ENCODE results near the gene SNTG2.

The SNTG2 gene

DNA sequence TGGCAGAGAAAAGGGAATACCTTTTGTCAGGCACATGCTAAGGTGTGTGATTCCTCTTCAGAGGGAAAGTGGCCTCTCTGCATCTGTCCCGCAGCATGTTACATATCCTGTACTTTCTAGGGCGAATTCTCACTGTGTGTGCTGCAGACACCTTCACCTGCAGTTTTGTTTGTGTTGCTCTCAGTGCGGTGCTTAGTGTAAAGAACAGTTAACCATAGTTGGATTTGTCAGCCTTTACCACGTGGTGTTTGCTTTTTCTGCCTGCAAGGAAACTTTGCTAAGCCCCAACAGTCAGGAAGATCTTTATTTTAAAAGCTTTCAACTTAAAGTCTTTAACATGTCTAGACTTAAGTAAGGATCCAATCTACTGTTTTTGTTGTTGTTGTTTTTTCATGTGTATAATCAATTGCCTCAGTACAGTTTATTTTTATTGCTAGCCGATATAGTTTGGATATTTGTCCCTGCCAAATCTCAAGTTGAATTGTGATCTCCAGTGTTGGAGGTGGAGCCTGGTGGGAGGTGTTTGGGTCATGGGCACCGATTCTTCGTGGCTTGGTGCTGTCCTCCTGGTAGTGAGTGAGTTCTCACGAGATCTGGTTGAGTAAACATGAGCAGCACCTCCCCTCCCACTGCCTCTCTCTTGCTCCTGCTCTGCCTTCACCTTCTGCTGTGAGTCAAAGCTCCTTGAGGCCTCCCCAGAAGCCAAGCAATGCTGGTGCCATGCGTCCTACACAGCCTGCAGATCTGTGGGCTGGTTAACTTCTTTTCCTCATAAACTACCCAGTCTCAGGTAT lies 90.6 kb downstream of the SNTG2 start:
- no peak overlapping the region for H3K23ac ChIP-seq (ENCODE audit: low read depth, low read length, poor library complexity)
- no peaks in the 10 kb centered on the region for H3K27me3 ChIP-seq (ENCODE audit: control insufficient read depth in 3 of 3, insufficient read depth in 3 of 3, low read depth in 1 of 3, low read length in 3 of 3)
- H2BK5ac ChIP-seq (ENCODE audit: low read length) = no peak overlapping the region

DNA sequence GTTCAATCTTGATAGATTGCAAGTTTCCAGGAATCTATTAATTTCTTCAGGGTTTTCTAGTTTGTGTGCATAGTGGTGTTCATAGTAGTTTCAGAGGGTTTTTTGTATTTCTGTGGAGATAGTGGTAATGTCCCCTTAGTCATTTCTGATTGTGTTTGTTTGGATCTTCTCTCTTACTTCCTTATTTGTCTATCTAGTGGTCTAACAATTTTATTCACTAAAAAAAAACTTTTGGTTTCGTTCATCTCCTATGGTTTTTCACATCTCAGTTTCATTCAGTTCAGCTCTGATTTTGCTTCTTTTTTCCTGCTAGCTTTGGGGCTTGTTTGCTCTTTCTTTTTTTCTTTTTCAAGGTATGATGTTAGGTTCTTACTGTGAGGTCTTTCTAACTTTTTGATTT lies 94.5 kb downstream of the SNTG2 start:
- Histone ChIP-seq H2AFZ (ENCODE audit: low read length) (no peak overlapping the region), H3K36me3 (replicated peaks in 1 of 2; ENCODE audit: control insufficient read depth in 2 of 2, insufficient read depth in 2 of 2, low read length in 2 of 2) (no peaks in the 10 kb centered on the region), H3K4me2 (ENCODE audit: insufficient read depth, low read length, poor library complexity, severe bottlenecking) (no peak overlapping the region), H3K79me1 (ENCODE audit: low read depth, low read length) (no peaks in the 10 kb centered on the region), H3K9me3 (replicated peaks in 1 of 2; ENCODE audit: control insufficient read depth in 2 of 2, insufficient read depth in 1 of 2, low read depth in 1 of 2, low read length in 2 of 2) (peaks cover 0 to 3% of the 10 kb centered on the region in 2 donors), H3K27ac (replicated peaks; ENCODE audit: low read length) (no peak overlapping the region), H3K4me1 (ENCODE audit: control insufficient read depth in 2 of 2, insufficient read depth in 1 of 2, low read depth in 1 of 2, low read length in 2 of 2) (no peaks in the 10 kb centered on the region), H2BK120ac (ENCODE audit: low read depth, low read length) (no peak overlapping the region), H3K4ac (ENCODE audit: low read length) (no peak overlapping the region), H2BK5ac (ENCODE audit: low read length) (no peak overlapping the region), H4K8ac (ENCODE audit: low read depth, low read length) (no peak overlapping the region), H4K91ac (ENCODE audit: low read depth, low read length, poor library complexity) (no peak overlapping the region), H3K27me3 (ENCODE audit: control insufficient read depth in 3 of 3, insufficient read depth in 3 of 3, low read depth in 1 of 3, low read length in 3 of 3) (no peaks in the 10 kb centered on the region), H3K18ac (ENCODE audit: low read length) (no peak overlapping the region), H2BK12ac (ENCODE audit: low read length) (no peak overlapping the region), H3K9ac (ENCODE audit: low read depth, low read length, poor library complexity) (no peak overlapping the region), H3K23ac (ENCODE audit: low read depth, low read length, poor library complexity) (no peak overlapping the region), H2AK5ac (ENCODE audit: low read depth, low read length) (no peak overlapping the region), H2BK15ac (ENCODE audit: low read length) (no peak overlapping the region), H3K4me3 (ENCODE audit: low read length in 2 of 2) (no peak overlapping the region), H3K14ac (ENCODE audit: low read length) (no peak overlapping the region)
- no peak for DNase-seq (ENCODE audit: low spot score)
- no CpG with 5 or more reads among the region's 1 CpG for WGBS, 2 donors (ENCODE audit: extremely low coverage in 2 of 2, insufficient read length in 2 of 2, insufficient replicate concordance in 1 of 2)

More for the DNA sequence above, 90.6 kb downstream of the SNTG2 start:
- H3K4me3 ChIP-seq (ENCODE audit: low read length in 2 of 2) = no peak overlapping the region
- no peak overlapping the region for H4K8ac ChIP-seq (ENCODE audit: low read depth, low read length)
- no peak overlapping the region for H3K4ac ChIP-seq (ENCODE audit: low read length)
- H3K27ac ChIP-seq (replicated peaks; ENCODE audit: low read length) = no peak overlapping the region
- no peak overlapping the region for H4K91ac ChIP-seq (ENCODE audit: low read depth, low read length, poor library complexity)
- no peaks in the 10 kb centered on the region for H3K79me1 ChIP-seq (ENCODE audit: low read depth, low read length)
- no peak overlapping the region for H3K4me2 ChIP-seq (ENCODE audit: insufficient read depth, low read length, poor library complexity, severe bottlenecking)
- WGBS, 2 donors (ENCODE audit: extremely low coverage in 2 of 2, insufficient read length in 2 of 2, insufficient replicate concordance in 1 of 2) = no CpG with 5 or more reads among the region's 9 CpGs
- H3K9me3 ChIP-seq (replicated peaks in 1 of 2; ENCODE audit: control insufficient read depth in 2 of 2, insufficient read depth in 1 of 2, low read depth in 1 of 2, low read length in 2 of 2) = no peaks in the 10 kb centered on the region
- no peak overlapping the region for H2BK12ac ChIP-seq (ENCODE audit: low read length)
- no peak overlapping the region for H2AFZ ChIP-seq (ENCODE audit: low read length)
- no peak overlapping the region for H3K14ac ChIP-seq (ENCODE audit: low read length)
- no peak overlapping the region for H2BK15ac ChIP-seq (ENCODE audit: low read length)
- no peaks in the 10 kb centered on the region for H3K36me3 ChIP-seq (replicated peaks in 1 of 2; ENCODE audit: control insufficient read depth in 2 of 2, insufficient read depth in 2 of 2, low read length in 2 of 2)
- no peak overlapping the region for H2BK120ac ChIP-seq (ENCODE audit: low read depth, low read length)
- H3K4me1 ChIP-seq (ENCODE audit: control insufficient read depth in 2 of 2, insufficient read depth in 1 of 2, low read depth in 1 of 2, low read length in 2 of 2) = no peaks in the 10 kb centered on the region
- no peak overlapping the region for H3K18ac ChIP-seq (ENCODE audit: low read length)
- DNase-seq (ENCODE audit: low spot score) = no peak
- H2AK5ac ChIP-seq (ENCODE audit: low read depth, low read length) = no peak overlapping the region
- H3K9ac ChIP-seq (ENCODE audit: low read depth, low read length, poor library complexity) = no peak overlapping the region

DNA sequence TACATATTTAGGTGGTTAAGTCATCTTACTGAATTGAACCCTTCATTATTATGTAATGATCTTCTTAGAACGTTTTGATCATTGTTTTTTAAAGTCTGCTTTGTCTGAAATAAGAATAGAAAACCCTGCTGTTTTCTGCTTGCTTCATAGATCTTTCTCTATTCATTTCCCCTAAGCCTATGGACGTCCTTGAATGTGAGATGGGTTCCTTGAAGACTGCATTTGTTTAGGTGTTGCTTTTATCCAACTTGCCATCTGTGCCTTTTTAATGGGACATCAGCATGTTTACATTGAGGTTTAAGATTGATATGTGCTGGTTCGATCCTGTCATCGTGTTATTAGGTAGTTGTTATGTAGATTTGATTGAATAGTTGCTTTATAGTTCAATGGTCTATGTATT lies 95.4 kb downstream of the SNTG2 start:
- no peak for DNase-seq (ENCODE audit: low spot score)
- Histone ChIP-seq H3K79me1 (ENCODE audit: low read depth, low read length) (no peaks in the 10 kb centered on the region), H3K27ac (replicated peaks; ENCODE audit: low read length) (no peak overlapping the region), H2BK12ac (ENCODE audit: low read length) (no peak overlapping the region), H3K14ac (ENCODE audit: low read length) (no peak overlapping the region), H3K23ac (ENCODE audit: low read depth, low read length, poor library complexity) (no peak overlapping the region), H3K4me1 (ENCODE audit: control insufficient read depth in 2 of 2, insufficient read depth in 1 of 2, low read depth in 1 of 2, low read length in 2 of 2) (no peaks in the 10 kb centered on the region), H3K18ac (ENCODE audit: low read length) (no peak overlapping the region), H4K8ac (ENCODE audit: low read depth, low read length) (no peak overlapping the region), H3K9ac (ENCODE audit: low read depth, low read length, poor library complexity) (no peak overlapping the region), H3K4me3 (ENCODE audit: low read length in 2 of 2) (no peak overlapping the region), H3K4ac (ENCODE audit: low read length) (no peak overlapping the region), H2BK5ac (ENCODE audit: low read length) (no peak overlapping the region), H3K9me3 (replicated peaks in 1 of 2; ENCODE audit: control insufficient read depth in 2 of 2, insufficient read depth in 1 of 2, low read depth in 1 of 2, low read length in 2 of 2) (peaks cover 0 to 3% of the 10 kb centered on the region in 2 donors), H2BK15ac (ENCODE audit: low read length) (no peak overlapping the region), H2AK5ac (ENCODE audit: low read depth, low read length) (no peak overlapping the region), H3K27me3 (ENCODE audit: control insufficient read depth in 3 of 3, insufficient read depth in 3 of 3, low read depth in 1 of 3, low read length in 3 of 3) (no peaks in the 10 kb centered on the region), H2BK120ac (ENCODE audit: low read depth, low read length) (no peak overlapping the region), H3K36me3 (replicated peaks in 1 of 2; ENCODE audit: control insufficient read depth in 2 of 2, insufficient read depth in 2 of 2, low read length in 2 of 2) (no peaks in the 10 kb centered on the region), H2AFZ (ENCODE audit: low read length) (no peak overlapping the region), H3K4me2 (ENCODE audit: insufficient read depth, low read length, poor library complexity, severe bottlenecking) (no peak overlapping the region), H4K91ac (ENCODE audit: low read depth, low read length, poor library complexity) (no peak overlapping the region)
- 100% methylated on average over 1 of the region's 4 CpGs; no CpG with 5 or more reads in 1 of the 2 donors for WGBS, 2 donors (ENCODE audit: extremely low coverage in 2 of 2, insufficient read length in 2 of 2, insufficient replicate concordance in 1 of 2)

DNA sequence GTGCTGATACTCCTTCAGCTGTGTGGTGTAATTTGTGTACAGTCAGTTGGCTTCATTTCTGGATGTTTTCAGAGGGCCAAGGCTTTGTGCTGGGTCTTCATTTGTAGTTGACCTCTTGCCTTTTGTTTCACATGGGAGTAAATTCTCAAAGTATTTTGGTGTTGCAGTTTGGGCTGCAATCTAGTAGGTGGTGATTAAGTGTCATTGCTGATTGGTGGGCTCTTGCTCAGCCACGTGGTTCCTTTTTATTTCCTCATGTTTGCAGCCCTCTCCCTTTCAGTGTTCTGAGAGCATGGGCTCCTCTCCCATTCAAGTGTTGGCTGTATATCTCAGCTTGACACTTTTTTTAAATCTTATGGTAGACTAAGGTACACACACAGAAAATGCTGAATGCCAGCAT lies 96.8 kb downstream of the SNTG2 start:
- no peak overlapping the region for H3K18ac ChIP-seq (ENCODE audit: low read length)
- WGBS, 2 donors (ENCODE audit: extremely low coverage in 2 of 2, insufficient read length in 2 of 2, insufficient replicate concordance in 1 of 2) = no CpG with 5 or more reads among the region's 1 CpG
- no peak overlapping the region for H4K91ac ChIP-seq (ENCODE audit: low read depth, low read length, poor library complexity)
- H3K14ac ChIP-seq (ENCODE audit: low read length) = no peak overlapping the region
- no peak overlapping the region for H2BK15ac ChIP-seq (ENCODE audit: low read length)
- no peak overlapping the region for H3K9ac ChIP-seq (ENCODE audit: low read depth, low read length, poor library complexity)
- no peak overlapping the region for H3K4me3 ChIP-seq (ENCODE audit: low read length in 2 of 2)
- peaks cover 0 to 3% of the 10 kb centered on the region in 2 donors for H3K9me3 ChIP-seq (replicated peaks in 1 of 2; ENCODE audit: control insufficient read depth in 2 of 2, insufficient read depth in 1 of 2, low read depth in 1 of 2, low read length in 2 of 2)
- no peak for DNase-seq (ENCODE audit: low spot score)
- no peak overlapping the region for H3K27ac ChIP-seq (replicated peaks; ENCODE audit: low read length)
- no peak overlapping the region for H2BK12ac ChIP-seq (ENCODE audit: low read length)
- no peaks in the 10 kb centered on the region for H3K27me3 ChIP-seq (ENCODE audit: control insufficient read depth in 3 of 3, insufficient read depth in 3 of 3, low read depth in 1 of 3, low read length in 3 of 3)
- no peak overlapping the region for H2AK5ac ChIP-seq (ENCODE audit: low read depth, low read length)
- no peak overlapping the region for H4K8ac ChIP-seq (ENCODE audit: low read depth, low read length)
- no peaks in the 10 kb centered on the region for H3K36me3 ChIP-seq (replicated peaks in 1 of 2; ENCODE audit: control insufficient read depth in 2 of 2, insufficient read depth in 2 of 2, low read length in 2 of 2)
- no peak overlapping the region for H2BK5ac ChIP-seq (ENCODE audit: low read length)
- no peak overlapping the region for H3K4ac ChIP-seq (ENCODE audit: low read length)
- no peak overlapping the region for H2BK120ac ChIP-seq (ENCODE audit: low read depth, low read length)
- H3K23ac ChIP-seq (ENCODE audit: low read depth, low read length, poor library complexity) = no peak overlapping the region
- no peaks in the 10 kb centered on the region for H3K79me1 ChIP-seq (ENCODE audit: low read depth, low read length)
- no peak overlapping the region for H3K4me2 ChIP-seq (ENCODE audit: insufficient read depth, low read length, poor library complexity, severe bottlenecking)
- H2AFZ ChIP-seq (ENCODE audit: low read length) = no peak overlapping the region
- H3K4me1 ChIP-seq (ENCODE audit: control insufficient read depth in 2 of 2, insufficient read depth in 1 of 2, low read depth in 1 of 2, low read length in 2 of 2) = no peaks in the 10 kb centered on the region
